ENCODE measurements around the gene SMTN.

The SMTN gene

GRCh38 chr22:31097941-31098631 lies 17.0 kb downstream of the SMTN start:
- no peak overlapping the region for H3K27ac ChIP-seq (replicated peaks)
- H3K4me3 ChIP-seq (replicated peaks; ENCODE audit: insufficient read depth, low read length), result no peak overlapping the region
- no peak for DNase-seq (ENCODE audit: low read depth in 1 of 2, low spot score in 1 of 2)
- TF ChIP-seq POLR2AphosphoS5 (IDR thresholded peaks at IDR 0.05; ENCODE audit: low read depth) (no peak), GABPA (IDR thresholded peaks at IDR 0.05; ENCODE audit: low read depth) (no peak), SPI1 (IDR thresholded peaks at IDR 0.05; ENCODE audit: borderline replicate concordance, low read depth) (no peak)
- TF ChIP-seq, protein P1, sequence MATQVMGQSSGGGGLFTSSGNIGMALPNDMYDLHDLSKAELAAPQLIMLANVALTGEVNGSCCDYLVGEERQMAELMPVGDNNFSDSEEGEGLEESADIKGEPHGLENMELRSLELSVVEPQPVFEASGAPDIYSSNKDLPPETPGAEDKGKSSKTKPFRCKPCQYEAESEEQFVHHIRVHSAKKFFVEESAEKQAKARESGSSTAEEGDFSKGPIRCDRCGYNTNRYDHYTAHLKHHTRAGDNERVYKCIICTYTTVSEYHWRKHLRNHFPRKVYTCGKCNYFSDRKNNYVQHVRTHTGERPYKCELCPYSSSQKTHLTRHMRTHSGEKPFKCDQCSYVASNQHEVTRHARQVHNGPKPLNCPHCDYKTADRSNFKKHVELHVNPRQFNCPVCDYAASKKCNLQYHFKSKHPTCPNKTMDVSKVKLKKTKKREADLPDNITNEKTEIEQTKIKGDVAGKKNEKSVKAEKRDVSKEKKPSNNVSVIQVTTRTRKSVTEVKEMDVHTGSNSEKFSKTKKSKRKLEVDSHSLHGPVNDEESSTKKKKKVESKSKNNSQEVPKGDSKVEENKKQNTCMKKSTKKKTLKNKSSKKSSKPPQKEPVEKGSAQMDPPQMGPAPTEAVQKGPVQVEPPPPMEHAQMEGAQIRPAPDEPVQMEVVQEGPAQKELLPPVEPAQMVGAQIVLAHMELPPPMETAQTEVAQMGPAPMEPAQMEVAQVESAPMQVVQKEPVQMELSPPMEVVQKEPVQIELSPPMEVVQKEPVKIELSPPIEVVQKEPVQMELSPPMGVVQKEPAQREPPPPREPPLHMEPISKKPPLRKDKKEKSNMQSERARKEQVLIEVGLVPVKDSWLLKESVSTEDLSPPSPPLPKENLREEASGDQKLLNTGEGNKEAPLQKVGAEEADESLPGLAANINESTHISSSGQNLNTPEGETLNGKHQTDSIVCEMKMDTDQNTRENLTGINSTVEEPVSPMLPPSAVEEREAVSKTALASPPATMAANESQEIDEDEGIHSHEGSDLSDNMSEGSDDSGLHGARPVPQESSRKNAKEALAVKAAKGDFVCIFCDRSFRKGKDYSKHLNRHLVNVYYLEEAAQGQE (IDR thresholded peaks at IDR 0.05; ENCODE audit: insufficient replicate concordance, low read depth), result no peak
- TF ChIP-seq, protein P2, sequence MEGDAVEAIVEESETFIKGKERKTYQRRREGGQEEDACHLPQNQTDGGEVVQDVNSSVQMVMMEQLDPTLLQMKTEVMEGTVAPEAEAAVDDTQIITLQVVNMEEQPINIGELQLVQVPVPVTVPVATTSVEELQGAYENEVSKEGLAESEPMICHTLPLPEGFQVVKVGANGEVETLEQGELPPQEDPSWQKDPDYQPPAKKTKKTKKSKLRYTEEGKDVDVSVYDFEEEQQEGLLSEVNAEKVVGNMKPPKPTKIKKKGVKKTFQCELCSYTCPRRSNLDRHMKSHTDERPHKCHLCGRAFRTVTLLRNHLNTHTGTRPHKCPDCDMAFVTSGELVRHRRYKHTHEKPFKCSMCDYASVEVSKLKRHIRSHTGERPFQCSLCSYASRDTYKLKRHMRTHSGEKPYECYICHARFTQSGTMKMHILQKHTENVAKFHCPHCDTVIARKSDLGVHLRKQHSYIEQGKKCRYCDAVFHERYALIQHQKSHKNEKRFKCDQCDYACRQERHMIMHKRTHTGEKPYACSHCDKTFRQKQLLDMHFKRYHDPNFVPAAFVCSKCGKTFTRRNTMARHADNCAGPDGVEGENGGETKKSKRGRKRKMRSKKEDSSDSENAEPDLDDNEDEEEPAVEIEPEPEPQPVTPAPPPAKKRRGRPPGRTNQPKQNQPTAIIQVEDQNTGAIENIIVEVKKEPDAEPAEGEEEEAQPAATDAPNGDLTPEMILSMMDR (IDR thresholded peaks at IDR 0.05; ENCODE audit: insufficient read depth, low read length), result no peak
- H3K27me3 ChIP-seq (ENCODE audit: insufficient read depth, poor library complexity, severe bottlenecking), result no peaks in the 10 kb centered on the region

GRCh38 chr22:31098632-31099110 lies 17.6 kb downstream of the SMTN start:
- Histone ChIP-seq H3K27me3 (ENCODE audit: insufficient read depth, poor library complexity, severe bottlenecking) (no peaks in the 10 kb centered on the region), H3K4me3 (replicated peaks; ENCODE audit: insufficient read depth, low read length) (no peak overlapping the region), H3K27ac (replicated peaks) (no peak overlapping the region)
- DNase-seq (ENCODE audit: low read depth in 1 of 2, low spot score in 1 of 2), result no peak
- TF ChIP-seq, protein P2 (IDR thresholded peaks at IDR 0.05; ENCODE audit: insufficient read depth, low read length), result no peak
- TF ChIP-seq, protein P1 (IDR thresholded peaks at IDR 0.05; ENCODE audit: insufficient replicate concordance, low read depth), result no peak
- no peak for TF ChIP-seq GABPA (IDR thresholded peaks at IDR 0.05; ENCODE audit: low read depth)
- TF ChIP-seq POLR2AphosphoS5 (IDR thresholded peaks at IDR 0.05; ENCODE audit: low read depth), result no peak
- TF ChIP-seq SPI1 (IDR thresholded peaks at IDR 0.05; ENCODE audit: borderline replicate concordance, low read depth), result no peak

GRCh38 chr22:31099386-31099785 lies 18.3 kb downstream of the SMTN start:
- no peaks in the 10 kb centered on the region for H3K27me3 ChIP-seq (ENCODE audit: insufficient read depth, poor library complexity, severe bottlenecking)
- no peak for DNase-seq (ENCODE audit: low read depth in 1 of 2, low spot score in 1 of 2)
- H3K27ac ChIP-seq (replicated peaks), result no peak overlapping the region
- no peak overlapping the region for H3K4me3 ChIP-seq (replicated peaks; ENCODE audit: insufficient read depth, low read length)
- TF ChIP-seq, protein P1 (IDR thresholded peaks at IDR 0.05; ENCODE audit: insufficient replicate concordance, low read depth), result no peak
- TF ChIP-seq, protein P2 (IDR thresholded peaks at IDR 0.05; ENCODE audit: insufficient read depth, low read length), result no peak
- TF ChIP-seq POLR2AphosphoS5 (IDR thresholded peaks at IDR 0.05; ENCODE audit: low read depth) (no peak), SPI1 (IDR thresholded peaks at IDR 0.05; ENCODE audit: borderline replicate concordance, low read depth) (no peak)

Measured in HL-60 (cell line).